ENCODE results near the gene NPFFR2. TPM values are rescaled to one million over a fixed set of nuclear protein-coding genes. Genes with fewer than 3 reads are reported as not detected.

Gene NPFFR2
- total RNA-seq, 1 donor from 2014 or later: not detected

DNA sequence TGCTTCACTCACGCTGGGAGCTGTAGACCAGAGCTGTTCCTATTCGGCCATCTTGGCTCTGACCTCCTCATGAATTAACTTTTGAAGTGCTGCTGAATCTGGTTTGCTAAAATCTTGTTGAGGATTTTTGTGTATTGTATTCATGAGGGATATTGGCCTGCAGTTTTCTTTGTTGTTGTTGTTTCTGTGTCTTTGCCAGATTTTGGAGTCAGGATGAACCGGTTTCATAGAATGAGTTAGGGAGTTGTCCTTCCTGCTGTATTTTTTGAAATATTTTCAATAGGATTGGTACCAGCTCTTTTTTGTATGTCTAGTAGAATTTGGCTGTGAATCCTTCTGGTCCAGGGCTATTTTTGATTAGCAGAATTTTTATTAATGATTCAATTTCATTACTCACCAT, 138.1 kb downstream of the NPFFR2 start:
- Mint-ChIP-seq H3K27ac (ENCODE audit: unreplicated experiment) (no peak overlapping the region), H3K9me3 (ENCODE audit: low read depth) (peaks cover 26% of the 10 kb centered on the region), H3K36me3 (ENCODE audit: low read depth) (no peaks in the 10 kb centered on the region), H3K4me1 (ENCODE audit: low read depth) (no peaks in the 10 kb centered on the region), H3K4me3 (ENCODE audit: unreplicated experiment) (no peak overlapping the region), H3K27me3 (ENCODE audit: low read depth) (peaks cover 2% of the 10 kb centered on the region)
- no peak for DNase-seq (ENCODE audit: low spot score)
- TF ChIP-seq, protein P1, sequence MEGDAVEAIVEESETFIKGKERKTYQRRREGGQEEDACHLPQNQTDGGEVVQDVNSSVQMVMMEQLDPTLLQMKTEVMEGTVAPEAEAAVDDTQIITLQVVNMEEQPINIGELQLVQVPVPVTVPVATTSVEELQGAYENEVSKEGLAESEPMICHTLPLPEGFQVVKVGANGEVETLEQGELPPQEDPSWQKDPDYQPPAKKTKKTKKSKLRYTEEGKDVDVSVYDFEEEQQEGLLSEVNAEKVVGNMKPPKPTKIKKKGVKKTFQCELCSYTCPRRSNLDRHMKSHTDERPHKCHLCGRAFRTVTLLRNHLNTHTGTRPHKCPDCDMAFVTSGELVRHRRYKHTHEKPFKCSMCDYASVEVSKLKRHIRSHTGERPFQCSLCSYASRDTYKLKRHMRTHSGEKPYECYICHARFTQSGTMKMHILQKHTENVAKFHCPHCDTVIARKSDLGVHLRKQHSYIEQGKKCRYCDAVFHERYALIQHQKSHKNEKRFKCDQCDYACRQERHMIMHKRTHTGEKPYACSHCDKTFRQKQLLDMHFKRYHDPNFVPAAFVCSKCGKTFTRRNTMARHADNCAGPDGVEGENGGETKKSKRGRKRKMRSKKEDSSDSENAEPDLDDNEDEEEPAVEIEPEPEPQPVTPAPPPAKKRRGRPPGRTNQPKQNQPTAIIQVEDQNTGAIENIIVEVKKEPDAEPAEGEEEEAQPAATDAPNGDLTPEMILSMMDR (IDR thresholded peaks at IDR 0.05): no peak

DNA sequence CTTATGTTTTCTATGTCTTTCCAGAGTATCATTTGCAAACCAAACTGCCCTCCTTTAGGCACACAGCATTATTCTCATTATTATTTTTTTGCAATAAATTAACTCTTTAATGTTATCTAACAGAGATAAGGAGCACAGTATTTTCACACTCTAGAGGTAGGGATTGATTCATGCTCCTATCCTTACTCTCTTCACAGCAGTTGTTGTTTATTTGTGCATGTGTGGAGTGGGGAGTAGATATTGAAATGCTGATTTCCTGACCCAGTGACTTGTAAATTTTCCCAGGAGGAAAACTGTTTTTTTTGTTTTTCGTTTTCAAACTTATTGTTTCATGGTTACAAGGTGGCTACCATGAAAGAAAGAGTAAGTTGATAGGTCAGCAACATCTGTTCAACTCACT, 140.0 kb downstream of the NPFFR2 start:
- DNase-seq (ENCODE audit: low spot score): no peak
- H3K4me3 Mint-ChIP-seq (ENCODE audit: unreplicated experiment): no peak overlapping the region
- H3K9me3 Mint-ChIP-seq (ENCODE audit: low read depth): peaks cover 32% of the 10 kb centered on the region
- no peak overlapping the region for H3K27ac Mint-ChIP-seq (ENCODE audit: unreplicated experiment)
- TF ChIP-seq, protein P1 (IDR thresholded peaks at IDR 0.05): no peak
- H3K27me3 Mint-ChIP-seq (ENCODE audit: low read depth): peaks cover 2% of the 10 kb centered on the region
- H3K4me1 Mint-ChIP-seq (ENCODE audit: low read depth): no peaks in the 10 kb centered on the region
- no peaks in the 10 kb centered on the region for H3K36me3 Mint-ChIP-seq (ENCODE audit: low read depth)

DNA sequence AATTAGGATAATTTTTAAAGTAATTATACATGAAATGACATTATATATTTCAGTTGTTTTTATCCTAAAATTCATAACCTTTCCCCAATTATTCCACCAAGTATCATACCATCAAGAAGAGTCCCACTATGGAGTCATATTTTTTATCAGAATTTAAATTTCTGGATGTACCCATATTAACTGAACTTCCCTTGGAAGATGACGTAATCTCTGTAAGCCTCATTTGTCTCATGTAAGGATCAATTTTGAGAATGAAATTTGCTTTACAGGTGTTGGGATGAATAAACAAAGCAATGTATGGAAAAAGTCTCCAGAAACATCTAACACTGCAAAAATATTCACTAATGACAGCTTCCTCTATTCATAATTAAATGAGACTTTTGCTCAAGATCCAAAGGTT, 147.5 kb downstream of the NPFFR2 start:
- Mint-ChIP-seq H3K36me3 (ENCODE audit: low read depth) (no peaks in the 10 kb centered on the region), H3K27ac (ENCODE audit: unreplicated experiment) (no peak overlapping the region), H3K27me3 (ENCODE audit: low read depth) (peaks cover 3% of the 10 kb centered on the region), H3K4me1 (ENCODE audit: low read depth) (no peaks in the 10 kb centered on the region), H3K4me3 (ENCODE audit: unreplicated experiment) (no peak overlapping the region), H3K9me3 (ENCODE audit: low read depth) (peaks cover 16% of the 10 kb centered on the region)
- no peak for DNase-seq (ENCODE audit: low spot score)
- TF ChIP-seq, protein P1 (IDR thresholded peaks at IDR 0.05): no peak

DNA sequence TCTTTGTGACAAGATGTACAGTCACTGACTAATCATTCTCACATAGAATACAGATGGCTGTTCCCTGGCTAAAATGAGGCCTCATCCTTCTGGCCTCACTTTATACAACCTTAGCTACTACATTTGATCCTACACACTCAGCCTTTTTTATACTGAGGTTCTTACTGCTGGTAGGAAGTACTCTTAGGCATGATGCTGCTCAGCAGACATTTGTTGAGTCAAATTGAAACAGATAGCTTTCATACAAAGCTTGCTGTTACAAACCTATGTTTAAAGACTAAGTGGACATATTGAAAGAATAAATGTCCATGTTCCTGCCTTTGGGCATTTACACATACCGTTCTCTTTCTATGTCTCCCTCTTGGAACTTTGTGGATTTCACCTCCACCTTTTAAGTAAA, 154.9 kb downstream of the NPFFR2 start:
- TF ChIP-seq, protein P1 (IDR thresholded peaks at IDR 0.05): no peak
- Mint-ChIP-seq H3K27me3 (ENCODE audit: low read depth) (peaks cover 9% of the 10 kb centered on the region), H3K9me3 (ENCODE audit: low read depth) (no peaks in the 10 kb centered on the region), H3K4me1 (ENCODE audit: low read depth) (no peaks in the 10 kb centered on the region), H3K27ac (ENCODE audit: unreplicated experiment) (no peak overlapping the region), H3K4me3 (ENCODE audit: unreplicated experiment) (no peak overlapping the region), H3K36me3 (ENCODE audit: low read depth) (no peaks in the 10 kb centered on the region)
- no peak for DNase-seq (ENCODE audit: low spot score)

DNA sequence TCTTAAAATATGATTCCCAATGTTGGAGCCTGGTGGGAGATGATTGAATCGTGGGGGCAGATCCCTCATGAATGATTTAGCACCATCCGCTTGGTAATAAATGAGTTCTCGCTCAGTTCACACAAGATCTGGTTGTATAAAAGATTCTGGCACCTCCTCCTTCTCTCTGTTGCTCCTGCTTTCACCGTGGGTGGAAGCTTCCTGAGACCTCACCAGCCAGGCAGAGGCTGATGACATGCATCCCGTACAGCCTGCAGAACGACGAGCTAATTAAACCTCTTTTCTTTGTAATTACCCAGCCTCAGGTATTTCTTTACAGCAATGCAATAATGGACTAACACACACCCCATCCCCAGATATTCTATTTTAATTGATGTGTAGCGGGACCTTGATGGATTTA, 162.2 kb downstream of the NPFFR2 start:
- H3K27ac Mint-ChIP-seq (ENCODE audit: unreplicated experiment): no peak overlapping the region
- no peaks in the 10 kb centered on the region for H3K4me1 Mint-ChIP-seq (ENCODE audit: low read depth)
- DNase-seq (ENCODE audit: low spot score): no peak
- H3K9me3 Mint-ChIP-seq (ENCODE audit: low read depth): peaks cover 6% of the 10 kb centered on the region
- TF ChIP-seq, protein P1 (IDR thresholded peaks at IDR 0.05): no peak
- no peaks in the 10 kb centered on the region for H3K36me3 Mint-ChIP-seq (ENCODE audit: low read depth)
- peaks cover 12% of the 10 kb centered on the region for H3K27me3 Mint-ChIP-seq (ENCODE audit: low read depth)
- no peak overlapping the region for H3K4me3 Mint-ChIP-seq (ENCODE audit: unreplicated experiment)
